ENCODE results near the gene EDEM2. TPM values are rescaled to one million over a fixed set of nuclear protein-coding genes. Genes with fewer than 3 reads are reported as not detected.

EDEM2 gene
- total RNA-seq, 4 donors from 2014 or later = 11.8 to 18.0 (median 13.2) TPM

DNA sequence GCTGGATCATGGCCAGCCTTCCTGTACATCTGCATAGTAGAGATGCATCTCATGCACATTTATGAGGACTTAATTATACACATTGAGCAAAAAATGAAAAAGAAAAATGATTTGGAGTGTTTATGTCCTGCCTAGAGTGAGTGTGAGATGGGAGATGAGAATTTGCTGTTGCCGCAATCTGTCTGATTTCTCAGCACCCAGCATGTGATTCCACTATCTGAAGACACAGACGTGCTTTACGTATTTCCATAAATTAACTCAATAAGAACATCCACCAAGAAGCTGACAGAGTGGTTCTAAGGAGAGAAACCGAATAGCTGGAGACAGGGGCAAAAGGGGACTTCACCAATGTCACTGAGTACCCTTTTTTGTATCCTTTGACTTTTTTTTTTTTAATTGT is 15.2 kb downstream of the EDEM2 start:
- Histone ChIP-seq H3K27ac (no peak overlapping the region), H3K4me1 (peaks cover 16% of the 10 kb centered on the region), H3K4me3 (no peak overlapping the region), H3K27me3 (no peaks in the 10 kb centered on the region), H3K9me3 (no peaks in the 10 kb centered on the region), H3K36me3 (peaks cover 77% of the 10 kb centered on the region)
- no peak for DNase-seq (ENCODE audit: low spot score in 2 of 2)
- TF ChIP-seq POLR2AphosphoS5 (IDR thresholded peaks at IDR 0.05) (no peak), POLR2A (IDR thresholded peaks at IDR 0.05) (no peak), EP300 (IDR thresholded peaks at IDR 0.05) (no peak)
- TF ChIP-seq, protein P1, sequence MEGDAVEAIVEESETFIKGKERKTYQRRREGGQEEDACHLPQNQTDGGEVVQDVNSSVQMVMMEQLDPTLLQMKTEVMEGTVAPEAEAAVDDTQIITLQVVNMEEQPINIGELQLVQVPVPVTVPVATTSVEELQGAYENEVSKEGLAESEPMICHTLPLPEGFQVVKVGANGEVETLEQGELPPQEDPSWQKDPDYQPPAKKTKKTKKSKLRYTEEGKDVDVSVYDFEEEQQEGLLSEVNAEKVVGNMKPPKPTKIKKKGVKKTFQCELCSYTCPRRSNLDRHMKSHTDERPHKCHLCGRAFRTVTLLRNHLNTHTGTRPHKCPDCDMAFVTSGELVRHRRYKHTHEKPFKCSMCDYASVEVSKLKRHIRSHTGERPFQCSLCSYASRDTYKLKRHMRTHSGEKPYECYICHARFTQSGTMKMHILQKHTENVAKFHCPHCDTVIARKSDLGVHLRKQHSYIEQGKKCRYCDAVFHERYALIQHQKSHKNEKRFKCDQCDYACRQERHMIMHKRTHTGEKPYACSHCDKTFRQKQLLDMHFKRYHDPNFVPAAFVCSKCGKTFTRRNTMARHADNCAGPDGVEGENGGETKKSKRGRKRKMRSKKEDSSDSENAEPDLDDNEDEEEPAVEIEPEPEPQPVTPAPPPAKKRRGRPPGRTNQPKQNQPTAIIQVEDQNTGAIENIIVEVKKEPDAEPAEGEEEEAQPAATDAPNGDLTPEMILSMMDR (IDR thresholded peaks at IDR 0.05) = no peak
- whole genome bisulfite sequencing = 86% methylated on average over 4 of the region's 4 CpGs

DNA sequence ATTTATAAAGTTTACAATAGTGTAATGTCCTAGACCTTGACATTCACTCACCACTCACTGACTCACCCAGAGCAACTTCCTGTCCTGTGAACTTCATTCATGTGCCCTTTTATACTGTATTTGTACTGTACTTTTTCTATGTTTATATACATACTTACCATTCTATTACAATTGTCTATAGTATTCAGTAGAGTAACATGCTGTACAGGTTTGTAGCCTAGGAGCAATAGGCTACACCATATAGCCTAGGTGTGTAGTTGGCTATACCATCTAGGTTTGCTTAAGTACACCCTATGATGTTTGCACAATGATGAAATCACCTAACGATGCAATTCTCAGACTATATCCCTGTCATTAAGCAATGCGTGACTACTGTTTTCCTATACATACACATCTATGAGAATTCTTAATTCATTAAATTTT is 17.5 kb downstream of the EDEM2 start:
- H3K27ac ChIP-seq = no peak overlapping the region
- H3K36me3 ChIP-seq = peaks cover 76% of the 10 kb centered on the region
- TF ChIP-seq EP300 (IDR thresholded peaks at IDR 0.05) = no peak
- no peak overlapping the region for H3K4me3 ChIP-seq
- no peaks in the 10 kb centered on the region for H3K9me3 ChIP-seq
- no peak for DNase-seq (ENCODE audit: low spot score in 2 of 2)
- H3K27me3 ChIP-seq = no peaks in the 10 kb centered on the region
- 87% methylated on average over 2 of the region's 2 CpGs for WGBS
- H3K4me1 ChIP-seq = peaks cover 1% of the 10 kb centered on the region

DNA sequence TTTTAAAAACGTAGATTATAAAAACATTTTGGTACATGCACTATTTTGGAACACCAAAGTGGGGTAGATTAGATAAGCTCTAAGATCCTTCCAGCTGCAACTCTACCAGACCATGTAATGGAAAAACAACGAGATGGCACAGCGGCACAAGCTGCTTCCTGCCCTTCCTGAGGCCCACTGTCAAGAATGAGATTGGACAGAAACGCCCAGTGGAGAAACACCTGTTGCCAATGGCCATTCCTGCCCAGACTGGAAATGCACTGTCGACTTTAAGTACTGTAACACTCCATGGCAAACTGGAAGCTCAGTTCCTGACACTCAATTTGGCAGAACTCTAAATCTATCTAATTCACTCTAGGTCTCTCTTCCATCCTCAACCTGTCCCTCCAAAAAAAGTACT is 21.4 kb downstream of the EDEM2 start:
- Histone ChIP-seq H3K27me3 (no peaks in the 10 kb centered on the region), H3K4me3 (no peak overlapping the region), H3K4me1 (no peaks in the 10 kb centered on the region), H3K36me3 (peaks cover 77% of the 10 kb centered on the region), H3K9me3 (no peaks in the 10 kb centered on the region), H3K27ac (no peak overlapping the region)
- WGBS = 82% methylated on average over 5 of the region's 5 CpGs
- DNase-seq (ENCODE audit: low spot score in 2 of 2) = no peak
- TF ChIP-seq EP300 (IDR thresholded peaks at IDR 0.05) = no peak
- no peak for TF ChIP-seq POLR2AphosphoS5 (IDR thresholded peaks at IDR 0.05)
- TF ChIP-seq POLR2A (IDR thresholded peaks at IDR 0.05) = no peak
- TF ChIP-seq, protein P1 (IDR thresholded peaks at IDR 0.05) = no peak

DNA sequence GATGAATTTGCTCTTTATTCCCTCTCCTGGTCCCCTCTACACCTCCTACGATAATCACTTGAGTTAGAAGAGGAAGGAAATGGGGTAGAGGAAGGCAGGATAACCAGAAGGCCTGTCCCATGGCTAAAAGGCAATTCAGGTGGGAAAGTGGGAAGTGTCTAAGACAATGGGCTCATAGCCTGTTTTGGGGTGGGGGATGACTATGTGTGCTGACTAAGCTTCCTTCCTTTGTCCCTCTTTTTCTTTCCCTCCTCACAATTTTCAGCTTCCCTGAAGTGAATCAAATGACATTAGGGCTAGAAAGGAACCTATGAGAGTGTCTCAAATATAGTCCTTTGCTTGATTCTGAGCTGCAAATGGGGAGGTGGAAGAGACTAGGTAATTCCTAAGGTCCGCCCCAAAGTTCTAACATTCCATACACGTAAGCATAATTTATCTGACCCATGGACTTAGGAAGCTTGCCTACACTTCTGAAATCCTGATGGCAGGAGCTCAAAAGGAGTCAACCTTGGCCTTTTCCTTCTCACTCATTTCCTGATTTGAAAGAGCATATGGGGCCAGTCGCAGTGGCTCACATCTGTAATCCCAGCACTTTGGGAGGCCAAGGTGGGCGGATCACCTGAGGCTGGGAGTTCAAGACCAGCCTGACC is 24.3 kb downstream of the EDEM2 start:
- no peak for TF ChIP-seq POLR2AphosphoS5 (IDR thresholded peaks at IDR 0.05)
- TF ChIP-seq POLR2A (IDR thresholded peaks at IDR 0.05) = no peak
- no peak for TF ChIP-seq EP300 (IDR thresholded peaks at IDR 0.05)
- TF ChIP-seq, protein P1 (IDR thresholded peaks at IDR 0.05) = no peak
- Histone ChIP-seq H3K27ac (no peak overlapping the region), H3K36me3 (peaks cover 95% of the 10 kb centered on the region), H3K4me3 (no peak overlapping the region), H3K27me3 (no peaks in the 10 kb centered on the region), H3K9me3 (no peaks in the 10 kb centered on the region), H3K4me1 (no peaks in the 10 kb centered on the region)
- no peak for DNase-seq (ENCODE audit: low spot score in 2 of 2)
- WGBS = 92% methylated on average over 5 of the region's 5 CpGs

DNA sequence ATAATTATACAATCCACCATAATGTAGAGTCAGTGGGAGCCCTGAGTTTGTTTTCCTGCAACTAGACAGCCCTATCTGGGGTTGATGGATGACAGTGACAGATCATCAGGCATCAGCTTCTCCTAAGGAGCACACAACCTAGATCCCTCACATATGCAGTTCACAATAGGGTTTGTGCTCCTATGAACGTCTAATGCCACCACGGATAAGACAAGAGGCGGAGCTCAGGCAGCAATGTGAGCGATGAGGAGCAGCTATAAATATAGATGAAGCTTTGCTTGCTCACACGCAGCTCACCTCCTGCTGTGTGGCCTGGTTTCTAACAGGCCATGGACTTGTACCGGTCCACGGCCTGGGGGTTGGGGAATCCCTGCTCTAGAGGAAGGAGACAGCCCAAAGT is 25.9 kb downstream of the EDEM2 start:
- peaks cover 92% of the 10 kb centered on the region for H3K36me3 ChIP-seq
- H3K9me3 ChIP-seq = no peaks in the 10 kb centered on the region
- 95% methylated on average over 7 of the region's 7 CpGs for WGBS
- DNase-seq (ENCODE audit: low spot score in 2 of 2) = no peak
- no peaks in the 10 kb centered on the region for H3K4me1 ChIP-seq
- no peaks in the 10 kb centered on the region for H3K27me3 ChIP-seq
- H3K4me3 ChIP-seq = no peak overlapping the region
- no peak for TF ChIP-seq POLR2AphosphoS5 (IDR thresholded peaks at IDR 0.05)
- no peak for TF ChIP-seq POLR2A (IDR thresholded peaks at IDR 0.05)
- TF ChIP-seq, protein P1 (IDR thresholded peaks at IDR 0.05) = no peak
- TF ChIP-seq EP300 (IDR thresholded peaks at IDR 0.05) = no peak
- no peak overlapping the region for H3K27ac ChIP-seq
